GM12878 (cell line): ENCODE data around the gene APOA5. TPM values are rescaled to one million over a fixed set of nuclear protein-coding genes. Genes with fewer than 3 reads are reported as not detected.

Source experiments
- ATAC-seq: fragments of 200-7000 bp; cut with Tn5 transposase; 3 replicates; pipeline ENCODE4 v1.9.1; 2020; ENCODE audit warnings: mild to moderate bottlenecking, moderate library complexity
- BruUV-seq: library from RNA; stranded (reverse); fragments of 400-500 nt; replicated peaks from 2 replicates; lab custom pipeline; 2021; lab: Mats Ljungman, UMichigan
- CTCF ChIA-PET: fragments of 300-600 bp; sonication (Branson Sonifier 250); formaldehyde crosslinking; extraction: SDS; loops from one replicate; lab custom pipeline; 2021; ENCODE audit warnings: inconsistent platforms; lab: Yijun Ruan, JAX
- POLR2A ChIA-PET: fragments of 350-600 bp; formaldehyde crosslinking; extraction: SDS; loops from one replicate; lab custom pipeline; 2021; ENCODE audit warnings: inconsistent platforms; lab: Charles Lee
- RAD21 ChIA-PET: fragments of 300-600 bp; sonication (Branson Sonifier 250); formaldehyde crosslinking; loops from one replicate; lab custom pipeline; 2023; ENCODE audit warnings: antibody characterized with exemption; ENCODE audit not compliant: unreplicated experiment; lab: Charles Lee
- SMC1A ChIA-PET: fragments of 300-600 bp; sonication (Branson Sonifier 250); formaldehyde crosslinking; loops from one replicate; lab custom pipeline; 2023; ENCODE audit not compliant: unreplicated experiment, uncharacterized antibody; lab: Charles Lee
- DNase-seq: peaks from one replicate; pipeline ENCODE4 v3.0.0-alpha.2; 2011; ENCODE audit warnings: low read depth, low spot score
- FAIRE-seq: peaks from 3 replicates; lab custom pipeline; 2011; peaks lifted over from hg19 to GRCh38; lab: Jason Lieb, UNC
- H2AFZ ChIP-seq: 2 replicates; pipeline ENCODE4 v1.6.0; 2011; ENCODE audit warnings: low read depth, low read length, control low read depth; ENCODE audit not compliant: control insufficient read depth
- H3K27ac ChIP-seq: 2 replicates; pipeline ENCODE4 v1.5.1; 2011; ENCODE audit warnings: control low read depth; ENCODE audit not compliant: control insufficient read depth, insufficient read depth
- H3K27me3 ChIP-seq, 2 experiments: replicated peaks in 1 of 2; 2 replicates each; pipeline versions ENCODE4 v1.6.0 to v1.6.1; 2011; ENCODE audit warnings: low read length in 1 of 2; ENCODE audit not compliant: control insufficient read depth in 2 of 2, insufficient read depth in 2 of 2
- H3K36me3 ChIP-seq, 2 experiments: 2 replicates each; pipeline ENCODE4 v1.5.1; 2011; ENCODE audit warnings: low read length in 1 of 2; ENCODE audit not compliant: control insufficient read depth in 2 of 2, insufficient read depth in 2 of 2
- H3K4me1 ChIP-seq: 2 replicates; pipeline ENCODE4 v1.6.1; 2011; ENCODE audit warnings: mild to moderate bottlenecking, low read length, moderate library complexity, mixed read lengths; ENCODE audit not compliant: control insufficient read depth, insufficient read depth
- H3K4me2 ChIP-seq: 2 replicates; pipeline ENCODE4 v1.6.0; 2011; ENCODE audit warnings: control low read depth; ENCODE audit not compliant: control insufficient read depth, insufficient read depth
- H3K4me3 ChIP-seq: fragments of 200-600 bp; sonication (generic); 2 replicates; pipeline ENCODE4 v1.5.1; 2016
- H3K79me2 ChIP-seq: 2 replicates; pipeline ENCODE4 v1.6.0; 2011; ENCODE audit warnings: low read length; ENCODE audit not compliant: control insufficient read depth, insufficient read depth
- H3K9ac ChIP-seq: 2 replicates; pipeline ENCODE4 v1.8.0; 2011; ENCODE audit warnings: low read length, control low read depth, mixed read lengths; ENCODE audit not compliant: control insufficient read depth, insufficient read depth
- H3K9me3 ChIP-seq: replicated peaks from 3 replicates; pipeline ENCODE4 v1.5.1; 2011; ENCODE audit warnings: mild to moderate bottlenecking, low read length; ENCODE audit not compliant: control insufficient read depth, insufficient read depth
- H4K20me1 ChIP-seq: 2 replicates; pipeline ENCODE4 v1.6.0; 2011; ENCODE audit not compliant: control insufficient read depth, insufficient read depth
- ATF7 ChIP-seq: fragments of 450-650 bp; IDR thresholded peaks from 2 replicates; pipeline ENCODE4 v1.6.1; 2016; ENCODE audit warnings: low read depth, mild to moderate bottlenecking
- CREM ChIP-seq: IDR thresholded peaks from 2 replicates; pipeline ENCODE4 v1.6.1; 2014; ENCODE audit warnings: antibody characterized with exemption, low read depth
- CUX1 ChIP-seq: IDR thresholded peaks from 2 replicates; pipeline ENCODE4 v1.6.1; 2012; ENCODE audit warnings: improper control_type of control experiment, low read depth, low read length; ENCODE audit not compliant: insufficient replicate concordance
- NFYA ChIP-seq: IDR thresholded peaks from 2 replicates; pipeline ENCODE4 v1.6.1; 2011; ENCODE audit warnings: low read depth, mild to moderate bottlenecking, low read length, improper control_type of control experiment, borderline replicate concordance
- NR2C1 ChIP-seq: fragments of 450-650 bp; IDR thresholded peaks from 2 replicates; pipeline ENCODE4 v1.6.1; 2017; ENCODE audit warnings: antibody characterized with exemption, mild to moderate bottlenecking, moderate library complexity
- RFX5 ChIP-seq: IDR thresholded peaks from 2 replicates; pipeline ENCODE4 v1.6.1; 2011; ENCODE audit warnings: low read depth, low read length, improper control_type of control experiment
- STAT1 ChIP-seq: fragments of 450-650 bp; conservative IDR thresholded peaks from 2 replicates; pipeline ENCODE4 v1.6.1; 2014; ENCODE audit warnings: antibody characterized with exemption, mild to moderate bottlenecking
- TCF3 ChIP-seq: IDR thresholded peaks from 2 replicates; pipeline ENCODE4 v1.6.1; 2012; ENCODE audit warnings: low read depth, mild to moderate bottlenecking, low read length, borderline replicate concordance; ENCODE audit not compliant: insufficient read depth
- ZBTB33 ChIP-seq: fragments of 450-650 bp; IDR thresholded peaks from 2 replicates; pipeline ENCODE4 v1.6.1; 2017; ENCODE audit warnings: mild to moderate bottlenecking
- ZNF622 ChIP-seq: fragments of 450-650 bp; IDR thresholded peaks from 2 replicates; pipeline ENCODE4 v1.6.1; 2017; ENCODE audit warnings: mild to moderate bottlenecking, inconsistent platforms
- ZNF687 ChIP-seq: fragments of 450-650 bp; IDR thresholded peaks from 2 replicates; pipeline ENCODE4 v1.6.1; 2017; ENCODE audit warnings: mild to moderate bottlenecking, moderate library complexity
- WGBS: methylation state at CpG from one replicate; pipeline ENCODE4 v1.1.6; 2016; ENCODE audit warnings: low lambda C conversion rate; ENCODE audit not compliant: insufficient replicate concordance, insufficient coverage; ENCODE audit errors: missing lambda C conversion rate; 5-methylcytosine and 5-hydroxymethylcytosine counted together
- in situ Hi-C: fragments of 300-500 bp; cut with MboI; formaldehyde crosslinking; loops from 9 replicates; pipeline ENCODE4 v1.14.3; 2018; ENCODE audit warnings: mixed read lengths
- intact Hi-C: fragments of 100-400 bp; cut with micrococcal nuclease; formaldehyde crosslinking; loops from one replicate; pipeline ENCODE4 v1.14.2; 2022; ENCODE audit not compliant: unreplicated experiment
- polyA plus RNA-seq, 11 experiments: library from polyadenylated mRNA; depleted of rRNA in 4 of 11; unstranded in 6 of 11; stranded (reverse) in 5 of 11; fragments of >200 nt; fragmentation: Nextera tagmentation in 4 of 11; fragmentation: Illumina TruSeq in 1 of 11; extraction: Ambion mirVana in 4 of 11; extraction: Trizol in 1 of 11; gene quantifications; 1 replicate in 1 of 11; 2 replicates in 10 of 11; pipeline versions ENCODE4 v1.2.1 to v1.2.3, GENCODE V29; 2011 to 2016; ENCODE audit warnings: inconsistent platforms in 2 of 11, missing spikeins in 2 of 11, low read depth in 1 of 11
- total RNA-seq, 4 experiments: library from RNA; depleted of rRNA in 3 of 4; stranded (reverse); fragments of >200 nt in 3 of 4; fragmentation: Illumina TruSeq in 1 of 4; extraction: Trizol in 1 of 4; gene quantifications; 2 replicates each; pipeline versions ENCODE4 v1.2.1 to v1.2.3, GENCODE V29; 2013 to 2021

Gene APOA5
- total and polyA plus RNA-seq, 10 of the 15 experiments (the other 5 are each of a cell fraction or from before 2014, with no cell fraction given): 0.15 TPM; not detected in 9

- H3K27ac ChIP-seq: no peak overlapping the region
- no peaks in the 10 kb centered on the region for H3K27me3 ChIP-seq
- no peak overlapping the region for H3K4me2 ChIP-seq
- ChIA-PET CTCF (interaction anchor here (0.8 kb wide), 1 partner anchor 10 kb away, joined by 3 read pairs; no protein-coding TSS in a partner anchor), POLR2A (no interaction called here), SMC1A (no interaction called here), RAD21 (no interaction called here)
- ATAC-seq (no peak), DNase-seq (no peak), FAIRE-seq (no peak)
- H2AFZ ChIP-seq: no peak overlapping the region
- no peak overlapping the region for H3K4me3 ChIP-seq
- H3K9me3 ChIP-seq: no peaks in the 10 kb centered on the region
- in situ Hi-C loops: no loop called here
- WGBS: 45% methylated on average over 22 of the region's 22 CpGs
- no peak overlapping the region for H3K9ac ChIP-seq
- intact Hi-C loops: no loop called here
- no peaks in the 10 kb centered on the region for H3K36me3 ChIP-seq
- H3K79me2 ChIP-seq: no peaks in the 10 kb centered on the region
- no peaks in the 10 kb centered on the region for H4K20me1 ChIP-seq
- no peaks in the 10 kb centered on the region for H3K4me1 ChIP-seq
- BruUV-seq: no TSS peak
- TF ChIP-seq STAT1: no peak
- no peak for TF ChIP-seq ZBTB33
- no peak for TF ChIP-seq TCF3
- no peak for TF ChIP-seq NFYA
- no peak for TF ChIP-seq ATF7
- no peak for TF ChIP-seq CUX1
- TF ChIP-seq RFX5: no peak
- no peak for TF ChIP-seq CREM
- no peak for TF ChIP-seq ZNF622
- TF ChIP-seq NR2C1: no peak
- TF ChIP-seq ZNF687: no peak
Observed at GRCh38 chr11:116825854-116826750, 34.4 kb upstream of the APOA5 start.
